HEK293 (cell line): ENCODE results near the gene ACSF2.

Experiments
- CTCF ChIA-PET: fragments of 350-600 bp; formaldehyde crosslinking; extraction: SDS; loops from one replicate; lab custom pipeline; 2021; ENCODE audit warnings: antibody characterized with exemption; lab: Yijun Ruan, JAX
- POLR2A ChIA-PET: fragments of 300-600 bp; formaldehyde crosslinking; extraction: SDS; loops from one replicate; lab custom pipeline; 2020; ENCODE audit warnings: antibody characterized with exemption, inconsistent platforms; lab: Yijun Ruan, JAX
- H3K27ac ChIP-seq: fragments of 200-500 bp; sonication (Bioruptor generic); 2 replicates; pipeline ENCODE4 v1.5.1; 2014; ENCODE audit warnings: low read depth, low read length, control low read depth, inconsistent platforms; ENCODE audit errors: extremely low read depth
- H3K36me3 ChIP-seq, 2 experiments: fragments of 200-500 bp in 1 of 2; sonication (Bioruptor generic) in 1 of 2; 1 replicate in 1 of 2; 2 replicates in 1 of 2; pipeline ENCODE4 v1.5.1; 2014 to 2017; ENCODE audit warnings: inconsistent platforms in 2 of 2, low read length in 2 of 2; ENCODE audit not compliant: control insufficient read depth in 2 of 2, insufficient read depth in 1 of 2
- H3K4me1 ChIP-seq: fragments of 200-500 bp; sonication (Bioruptor generic); 2 replicates; pipeline ENCODE4 v1.5.1; 2014; ENCODE audit warnings: mild to moderate bottlenecking, low read length, inconsistent platforms; ENCODE audit not compliant: control insufficient read depth, insufficient read depth
- H3K4me3 ChIP-seq: 2 replicates; pipeline ENCODE4 v1.5.1; 2011; ENCODE audit warnings: low read depth, mild to moderate bottlenecking, control low read depth, low read length, moderate library complexity
- H3K9me3 ChIP-seq: fragments of 200-500 bp; sonication (Bioruptor generic); 2 replicates; pipeline ENCODE4 v1.5.1; 2014; ENCODE audit warnings: low read depth, low read length, inconsistent platforms; ENCODE audit not compliant: control insufficient read depth, insufficient read depth
- CTCF ChIP-seq: fragments of 450-650 bp; formaldehyde crosslinking; IDR thresholded peaks from 2 replicates; pipeline ENCODE4 v1.5.1; 2016; ENCODE audit warnings: missing biosample characterization, missing genetic modification characterization
- HOXA7 ChIP-seq: sonication (generic); formaldehyde crosslinking; IDR thresholded peaks from 2 replicates; pipeline ENCODE4 v1.8.1; 2022; ENCODE audit warnings: missing genetic modification reagents, borderline replicate concordance
- HOXC10 ChIP-seq: sonication (generic); formaldehyde crosslinking; IDR thresholded peaks from 2 replicates; pipeline ENCODE4 v1.8.1; 2023; ENCODE audit warnings: mild to moderate bottlenecking, missing genetic modification reagents
- PRDM1 ChIP-seq: fragments of 450-650 bp; formaldehyde crosslinking; IDR thresholded peaks from 2 replicates; pipeline ENCODE4; 2016; ENCODE audit warnings: missing biosample characterization, missing genetic modification characterization
- PRDM2 ChIP-seq: fragments of 450-650 bp; formaldehyde crosslinking; IDR thresholded peaks from 2 replicates; pipeline ENCODE4 v1.5.1; 2016; ENCODE audit warnings: missing biosample characterization, missing genetic modification characterization, borderline replicate concordance
- SP2 ChIP-seq: fragments of 450-650 bp; formaldehyde crosslinking; IDR thresholded peaks from 2 replicates; pipeline ENCODE4 v1.5.1; 2016; ENCODE audit warnings: missing biosample characterization, missing genetic modification characterization
- YY2 ChIP-seq: fragments of 450-650 bp; formaldehyde crosslinking; IDR thresholded peaks from 2 replicates; pipeline ENCODE4 v1.5.1; 2016; ENCODE audit warnings: missing biosample characterization, missing genetic modification characterization
- ZFP41 ChIP-seq: fragments of 450-650 bp; formaldehyde crosslinking; IDR thresholded peaks from 2 replicates; pipeline ENCODE4 v1.5.1; 2016; ENCODE audit warnings: missing biosample characterization, missing genetic modification characterization, borderline replicate concordance
- ZFP69B ChIP-seq: fragments of 450-650 bp; formaldehyde crosslinking; IDR thresholded peaks from 2 replicates; pipeline ENCODE4 v1.5.1; 2016; ENCODE audit warnings: missing biosample characterization, missing genetic modification characterization
- ZNF132 ChIP-seq: fragments of 450-650 bp; formaldehyde crosslinking; IDR thresholded peaks from 2 replicates; pipeline ENCODE4 v1.5.1; 2017; ENCODE audit warnings: missing biosample characterization, missing genetic modification characterization, borderline replicate concordance
- ZNF133 ChIP-seq: fragments of 450-650 bp; formaldehyde crosslinking; IDR thresholded peaks from 2 replicates; pipeline ENCODE4 v1.5.1; 2016; ENCODE audit warnings: missing biosample characterization, missing genetic modification characterization
- ZNF16 ChIP-seq: fragments of 450-650 bp; formaldehyde crosslinking; IDR thresholded peaks from 2 replicates; pipeline ENCODE4 v1.5.1; 2016; ENCODE audit warnings: low read depth, missing biosample characterization, missing genetic modification characterization
- ZNF239 ChIP-seq: fragments of 450-650 bp; formaldehyde crosslinking; IDR thresholded peaks from 2 replicates; pipeline ENCODE4 v1.5.1; 2016; ENCODE audit warnings: missing biosample characterization, missing genetic modification characterization
- ZNF280D ChIP-seq: fragments of 450-650 bp; formaldehyde crosslinking; IDR thresholded peaks from 2 replicates; pipeline ENCODE4 v1.5.1; 2016; ENCODE audit warnings: missing biosample characterization, missing genetic modification characterization
- ZNF350 ChIP-seq: fragments of 450-650 bp; formaldehyde crosslinking; IDR thresholded peaks from 2 replicates; pipeline ENCODE4 v1.5.0; 2017; ENCODE audit warnings: missing biosample characterization, mild to moderate bottlenecking, missing genetic modification characterization
- ZNF354C ChIP-seq: fragments of 450-650 bp; formaldehyde crosslinking; IDR thresholded peaks from 2 replicates; pipeline ENCODE4 v1.5.1; 2016; ENCODE audit warnings: missing biosample characterization, missing genetic modification characterization, low read depth, borderline replicate concordance
- ZNF362 ChIP-seq: fragments of 450-650 bp; formaldehyde crosslinking; IDR thresholded peaks from 2 replicates; pipeline ENCODE4 v1.5.1; 2016; ENCODE audit warnings: missing biosample characterization, missing genetic modification characterization
- ZNF426 ChIP-seq: fragments of 450-650 bp; formaldehyde crosslinking; IDR thresholded peaks from 2 replicates; pipeline ENCODE4 v1.5.1; 2017; ENCODE audit warnings: missing biosample characterization, missing genetic modification characterization, mild to moderate bottlenecking, inconsistent platforms, moderate library complexity
- ZNF473 ChIP-seq: fragments of 450-650 bp; formaldehyde crosslinking; IDR thresholded peaks from 2 replicates; pipeline ENCODE4 v1.5.1; 2017; ENCODE audit warnings: missing biosample characterization, missing genetic modification characterization
- ZNF48 ChIP-seq: fragments of 450-650 bp; formaldehyde crosslinking; IDR thresholded peaks from 2 replicates; pipeline ENCODE4 v1.5.1; 2016; ENCODE audit warnings: missing biosample characterization, missing genetic modification characterization
- ZNF629 ChIP-seq: fragments of 450-650 bp; formaldehyde crosslinking; IDR thresholded peaks from 2 replicates; pipeline ENCODE4 v1.5.1; 2017; ENCODE audit warnings: missing biosample characterization, missing genetic modification characterization
- ZNF645 ChIP-seq: fragments of 450-650 bp; formaldehyde crosslinking; IDR thresholded peaks from 2 replicates; pipeline ENCODE4; 2016; ENCODE audit warnings: missing biosample characterization, missing genetic modification characterization
- ZNF768 ChIP-seq: fragments of 450-650 bp; formaldehyde crosslinking; IDR thresholded peaks from 2 replicates; pipeline ENCODE4 v1.5.1; 2018; ENCODE audit warnings: missing biosample characterization, mild to moderate bottlenecking, missing genetic modification characterization

ACSF2 gene

GRCh38 chr17:50478391-50479381 lies 52.7 kb downstream of the ACSF2 start, which contains the start of gene RSAD1:
TSS of gene RSAD1 (plus strand) at chr17:50478860. CDS start at chr17:50478885, 25 bp downstream.
- CTCF ChIA-PET, result interaction anchor here (0.6 to 4.4 kb wide), 60 partner anchors 8 to 385 kb away, joined by 3 to 55 read pairs (median 4); partner anchors contain the start of genes CHAD, COL1A1, EME1 and LRRC59
- POLR2A ChIA-PET, result interaction anchor here (0.6 to 2.1 kb wide), 12 partner anchors 35 to 241 kb away, joined by 3 to 30 read pairs (median 3); partner anchors contain the start of genes ACSF2, LRRC59, LUC7L3 and XYLT2
- Histone ChIP-seq H3K27ac (peak within 1 kb of the TSS; percentile 88), H3K4me3 (peak within 1 kb of the TSS; percentile 64), H3K4me1 (peaks cover 6% of the 10 kb centered on the region), H3K9me3 (no peaks in the 10 kb centered on the region), H3K36me3 (peaks cover 13 to 31% of the 10 kb centered on the region in 2 experiments; a peak in 2 of 3 replicates)
- TF ChIP-seq HOXC10 (CRISPR knock-in tag) (no peak), SP2 (tag by site-specific recombination) (peak; percentile 18), ZFP41 (tag by site-specific recombination) (no peak), ZNF350 (tag by site-specific recombination) (no peak), ZNF473 (tag by site-specific recombination) (no peak), PRDM1 (tag by site-specific recombination) (no peak), ZNF16 (tag by site-specific recombination) (no peak), ZNF133 (tag by site-specific recombination) (no peak), ZFP69B (tag by site-specific recombination) (no peak), ZNF645 (tag by site-specific recombination) (no peak), ZNF48 (tag by site-specific recombination) (no peak), ZNF362 (no peak), ZNF280D (tag by site-specific recombination) (no peak), ZNF426 (tag by site-specific recombination) (no peak), ZNF132 (tag by site-specific recombination) (no peak), ZNF239 (tag by site-specific recombination) (no peak), HOXA7 (CRISPR knock-in tag) (no peak), ZNF354C (tag by site-specific recombination) (no peak), CTCF (peak; percentile 83; the same call in 1 of the 2 replicates), ZNF629 (tag by site-specific recombination) (0 out of 2 replicates have a peak, but pooled peaks have one; percentile 33), YY2 (no peak), ZNF768 (tag by site-specific recombination) (no peak), PRDM2 (no peak)
